Metanephros (tissue), 2 donors: Measurements from ENCODE around the gene VPS52. TPM values are rescaled to one million over a fixed set of nuclear protein-coding genes. Genes with fewer than 3 reads are reported as not detected.

Experiments used
- small RNA-seq: library from RNA; depleted of rRNA; stranded (forward); fragments of <200 nt; gene quantifications from one replicate; pipeline ENCODE3, GENCODE V24; 2014; ENCODE audit warnings: low replicate concordance
- total RNA-seq: library from RNA; depleted of rRNA; stranded (reverse); fragments of >200 nt; gene quantifications from one replicate; pipeline ENCODE4 v1.2.3, GENCODE V29; 2014

VPS52 gene, protein sequence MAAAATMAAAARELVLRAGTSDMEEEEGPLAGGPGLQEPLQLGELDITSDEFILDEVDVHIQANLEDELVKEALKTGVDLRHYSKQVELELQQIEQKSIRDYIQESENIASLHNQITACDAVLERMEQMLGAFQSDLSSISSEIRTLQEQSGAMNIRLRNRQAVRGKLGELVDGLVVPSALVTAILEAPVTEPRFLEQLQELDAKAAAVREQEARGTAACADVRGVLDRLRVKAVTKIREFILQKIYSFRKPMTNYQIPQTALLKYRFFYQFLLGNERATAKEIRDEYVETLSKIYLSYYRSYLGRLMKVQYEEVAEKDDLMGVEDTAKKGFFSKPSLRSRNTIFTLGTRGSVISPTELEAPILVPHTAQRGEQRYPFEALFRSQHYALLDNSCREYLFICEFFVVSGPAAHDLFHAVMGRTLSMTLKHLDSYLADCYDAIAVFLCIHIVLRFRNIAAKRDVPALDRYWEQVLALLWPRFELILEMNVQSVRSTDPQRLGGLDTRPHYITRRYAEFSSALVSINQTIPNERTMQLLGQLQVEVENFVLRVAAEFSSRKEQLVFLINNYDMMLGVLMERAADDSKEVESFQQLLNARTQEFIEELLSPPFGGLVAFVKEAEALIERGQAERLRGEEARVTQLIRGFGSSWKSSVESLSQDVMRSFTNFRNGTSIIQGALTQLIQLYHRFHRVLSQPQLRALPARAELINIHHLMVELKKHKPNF
- 54.4 TPM for total RNA-seq

DNA sequence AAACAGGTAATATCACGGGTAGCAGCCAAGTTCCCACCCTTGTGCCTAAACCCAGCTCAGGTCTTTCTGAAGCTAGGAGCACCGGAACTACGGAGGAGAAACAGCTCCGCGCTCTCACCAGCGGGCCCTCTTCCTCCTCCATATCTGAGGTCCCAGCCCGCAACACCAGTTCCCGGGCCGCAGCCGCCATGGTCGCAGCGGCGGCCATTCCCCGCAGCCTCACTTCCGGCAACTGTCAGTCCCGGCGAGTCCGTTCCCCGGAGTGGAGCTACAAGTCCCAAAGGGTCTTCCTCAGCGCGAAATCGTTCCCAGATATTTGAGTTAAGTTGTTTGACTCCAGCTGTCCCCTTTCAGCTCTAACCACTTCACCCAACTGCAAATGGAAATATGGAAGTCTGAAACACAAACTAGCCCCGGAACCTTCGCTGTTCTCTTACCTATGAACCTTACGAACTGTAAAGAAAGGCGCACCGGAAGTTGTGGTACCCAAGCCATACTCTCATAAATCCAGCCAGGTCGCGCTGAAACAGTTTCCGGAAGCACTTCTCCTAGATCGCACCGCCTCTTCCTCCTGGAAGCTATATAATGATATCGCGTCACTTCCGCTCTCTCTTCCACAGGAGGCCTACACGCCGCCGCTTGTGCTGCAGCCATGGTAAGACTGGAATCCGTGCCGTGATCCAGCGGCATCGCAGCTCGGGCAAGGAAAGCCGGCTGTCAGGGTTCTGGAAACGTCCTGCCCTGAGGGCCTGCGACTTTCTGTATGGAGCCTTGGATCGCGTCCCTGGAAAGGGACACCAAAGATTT is at the start of gene VPS52, which contains the start of gene RPS18:
TSS of gene VPS52 (minus strand) at position 409 of the 807 bp plus-strand sequence. CDS start at position 208, 201 bp downstream.
TSS of gene RPS18 (plus strand) at position 608 of the 807 bp plus-strand sequence. CDS start at position 653, 45 bp downstream.

DNA sequence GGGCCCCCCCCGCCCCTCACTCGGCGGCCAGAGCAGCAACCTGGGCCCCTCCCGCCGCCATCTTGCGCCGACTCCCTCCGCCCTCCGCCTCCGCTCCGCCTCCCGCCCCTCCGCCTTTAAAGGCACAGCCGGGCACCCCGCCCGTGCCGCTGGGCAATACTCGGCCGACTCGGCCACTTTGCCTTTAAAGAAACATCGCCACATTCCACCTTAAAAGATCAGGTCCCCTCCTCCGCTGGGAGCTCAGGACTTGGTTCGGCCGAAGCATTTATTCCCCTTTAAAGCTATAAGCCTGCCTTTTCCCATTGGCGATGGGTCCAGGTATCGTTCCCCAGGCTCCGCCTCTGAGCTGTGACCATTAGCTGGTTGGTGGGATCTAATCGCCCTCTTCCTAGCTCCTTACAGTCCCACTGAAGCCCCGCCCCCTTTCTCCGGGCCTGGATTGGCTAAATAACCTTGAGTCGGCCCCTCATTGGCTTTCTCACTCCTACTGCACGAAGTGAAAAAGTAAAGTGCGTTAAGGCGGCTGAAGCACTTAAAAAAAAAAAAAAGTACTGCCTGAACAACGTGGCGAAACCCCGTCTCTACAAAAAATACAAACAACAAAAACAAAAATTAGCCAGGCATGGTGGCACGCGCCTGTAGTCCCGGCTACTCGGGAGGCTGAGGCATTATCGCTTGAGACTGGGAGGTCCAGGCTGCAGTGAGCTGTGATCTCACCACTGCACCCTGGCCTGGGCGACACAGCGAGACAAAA is 46.2 kb upstream of the VPS52 start, which contains the start of gene ZBTB22:
TSS of gene ZBTB22 (minus strand) at position 76 of the 757 bp plus-strand sequence. CDS start 828 bp downstream, outside the sequence.

DNA sequence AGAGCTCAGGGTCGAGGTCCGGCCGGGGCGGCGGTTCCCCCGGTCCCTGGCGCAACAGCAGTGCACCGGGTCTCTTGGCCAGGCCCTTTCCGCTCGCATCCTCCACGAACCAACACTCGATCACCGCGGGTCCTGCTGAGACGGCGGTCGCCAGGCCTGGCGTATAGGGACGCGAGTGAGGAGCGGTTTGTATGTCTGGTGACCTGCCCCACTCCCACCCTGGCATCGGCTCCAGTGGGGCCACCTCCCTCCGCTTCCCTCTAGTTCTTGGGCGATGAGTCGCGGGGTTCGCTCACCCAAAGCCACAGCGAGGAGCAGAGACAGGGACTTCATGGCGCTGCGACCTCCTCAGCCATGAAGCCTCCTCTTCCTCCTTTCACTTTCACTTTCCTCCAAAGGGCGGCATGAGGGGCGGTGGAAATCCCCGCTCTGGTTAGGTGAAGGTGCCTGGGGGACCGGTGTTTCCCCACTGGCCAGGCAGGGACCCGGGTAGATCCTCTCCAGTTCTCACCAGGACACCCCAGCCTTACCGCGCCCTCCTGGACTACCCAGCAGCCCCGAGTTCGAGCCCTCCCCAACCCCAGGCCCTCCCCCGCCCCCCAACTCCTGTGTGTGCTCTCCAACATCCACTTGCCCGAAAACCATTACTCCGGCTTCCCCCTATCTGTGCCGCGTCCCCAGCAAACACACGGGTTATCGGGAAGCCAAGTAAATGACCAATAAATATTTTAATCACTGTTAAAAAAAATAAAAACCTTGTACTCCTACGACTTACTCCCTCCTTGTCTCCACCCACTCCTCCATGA is 42.2 kb upstream of the VPS52 start, which contains the start of gene TAPBP:
TSS of gene TAPBP (minus strand) at position 370 of the 806 bp plus-strand sequence. CDS start at position 333, 37 bp downstream.

DNA sequence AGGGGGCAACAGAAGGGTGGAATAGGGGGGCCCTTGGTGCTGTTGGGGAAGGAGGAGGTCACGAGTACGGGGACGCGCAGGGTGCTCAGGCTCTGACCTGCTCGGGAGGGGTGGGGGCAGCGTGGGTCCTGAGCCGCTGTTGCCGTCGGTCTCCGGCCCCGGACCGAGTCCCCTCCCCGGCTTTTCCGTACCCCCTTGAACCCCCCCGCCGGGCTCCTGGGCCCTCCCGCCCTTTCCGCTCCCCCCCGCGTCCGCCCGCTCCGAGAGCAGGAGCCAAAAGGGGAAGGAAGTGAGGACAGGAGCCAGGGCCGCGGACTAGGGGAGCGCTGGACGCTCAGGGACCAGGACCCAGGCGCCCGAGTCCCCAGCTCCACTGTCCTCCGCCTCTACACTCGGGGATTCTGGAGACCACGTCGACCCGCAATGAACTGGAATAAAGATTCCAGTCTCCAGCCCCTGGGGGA is 27.1 kb upstream of the VPS52 start, which contains the start of gene RGL2:
TSS of gene RGL2 (minus strand) at position 170 of the 464 bp plus-strand sequence. CDS start 332 bp downstream, outside the sequence.

DNA sequence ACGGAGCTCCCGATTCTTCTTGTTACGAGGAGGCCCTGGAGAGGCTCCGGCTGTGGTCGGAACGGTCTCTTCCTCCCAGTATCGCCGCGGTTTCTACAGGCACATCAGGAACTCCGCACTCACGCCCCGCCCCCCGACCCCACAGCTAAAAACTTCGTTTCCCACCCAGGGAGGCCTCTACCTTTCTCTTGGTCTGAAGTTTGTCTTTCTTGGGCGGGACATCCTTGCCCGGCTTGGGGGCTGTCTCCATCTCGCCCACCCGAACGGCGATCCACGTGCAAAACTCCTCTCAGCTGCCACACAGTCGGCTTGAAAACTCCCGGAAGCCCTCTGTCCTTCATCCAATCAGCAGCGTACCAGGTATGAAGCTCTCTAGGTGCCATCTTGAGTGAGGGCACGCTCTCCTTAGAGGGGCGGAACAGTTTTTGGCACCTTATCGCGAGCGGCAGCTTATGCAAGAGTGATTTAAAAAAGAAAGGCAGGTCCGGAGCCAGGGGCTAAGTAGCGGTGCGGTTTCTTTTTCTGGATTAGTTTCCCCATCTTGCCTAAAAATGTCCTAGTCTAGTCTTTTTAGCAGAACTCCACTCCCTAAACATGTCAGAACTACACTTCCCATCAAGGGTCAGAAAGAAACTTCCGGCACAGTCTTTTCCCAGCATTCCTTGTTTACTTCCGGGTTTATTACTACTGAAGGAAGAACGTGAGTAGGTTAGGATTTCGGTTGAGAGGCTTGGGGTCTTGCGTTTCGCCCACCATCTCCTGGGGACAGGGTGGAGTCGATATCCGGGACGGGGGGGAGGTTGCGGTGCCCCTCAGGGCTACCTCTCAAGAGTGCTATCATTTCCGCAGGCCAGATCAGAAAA is 17.5 kb upstream of the VPS52 start, which contains the start of the genes PFDN6 and WDR46:
TSS of gene PFDN6 (plus strand) at position 681 of the 863 bp plus-strand sequence. CDS start 256 bp downstream, outside the sequence.
TSS of gene WDR46 (minus strand) at position 319 of the 863 bp plus-strand sequence. CDS start at position 250, 69 bp downstream.

DNA sequence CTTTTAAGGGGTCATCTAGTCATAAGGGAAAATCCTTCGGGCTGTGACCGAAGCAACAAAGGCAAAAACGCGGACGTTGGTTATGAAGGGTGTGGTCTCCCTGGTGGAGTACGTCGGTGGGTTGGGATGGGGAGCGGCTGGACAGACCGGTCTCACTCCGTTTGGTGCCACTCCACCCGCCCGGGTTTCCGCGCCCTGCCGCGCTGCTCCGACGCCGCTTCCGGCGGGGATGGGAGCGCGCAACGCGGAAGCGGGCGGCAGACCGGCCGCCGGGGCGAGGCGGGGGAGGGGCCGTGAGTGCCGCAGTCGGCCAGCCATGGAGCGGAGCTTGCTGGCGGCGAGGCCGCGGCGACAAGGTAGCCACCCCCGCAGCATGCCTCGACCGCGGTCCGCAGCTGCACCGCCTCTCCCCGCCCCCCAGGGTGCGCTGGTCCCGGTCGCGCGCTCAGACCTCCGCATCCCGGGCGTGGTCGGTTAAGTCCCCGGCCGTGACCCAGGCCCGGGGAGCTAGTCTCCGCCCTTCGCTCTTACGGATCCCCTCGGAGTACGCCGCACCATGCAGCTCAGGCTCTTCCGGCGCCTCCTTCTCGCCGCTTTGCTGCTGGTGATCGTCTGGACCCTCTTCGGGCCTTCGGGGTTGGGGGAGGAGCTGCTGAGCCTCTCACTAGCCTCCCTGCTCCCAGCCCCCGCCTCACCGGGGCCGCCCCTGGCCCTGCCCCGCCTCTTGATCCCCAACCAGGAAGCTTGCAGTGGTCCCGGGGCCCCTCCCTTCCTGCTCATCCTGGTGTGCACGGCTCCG is 5.4 kb upstream of the VPS52 start, which contains the start of gene B3GALT4:
TSS of gene B3GALT4 (plus strand) at position 260 of the 799 bp plus-strand sequence. CDS start at position 557, 297 bp downstream.

DNA sequence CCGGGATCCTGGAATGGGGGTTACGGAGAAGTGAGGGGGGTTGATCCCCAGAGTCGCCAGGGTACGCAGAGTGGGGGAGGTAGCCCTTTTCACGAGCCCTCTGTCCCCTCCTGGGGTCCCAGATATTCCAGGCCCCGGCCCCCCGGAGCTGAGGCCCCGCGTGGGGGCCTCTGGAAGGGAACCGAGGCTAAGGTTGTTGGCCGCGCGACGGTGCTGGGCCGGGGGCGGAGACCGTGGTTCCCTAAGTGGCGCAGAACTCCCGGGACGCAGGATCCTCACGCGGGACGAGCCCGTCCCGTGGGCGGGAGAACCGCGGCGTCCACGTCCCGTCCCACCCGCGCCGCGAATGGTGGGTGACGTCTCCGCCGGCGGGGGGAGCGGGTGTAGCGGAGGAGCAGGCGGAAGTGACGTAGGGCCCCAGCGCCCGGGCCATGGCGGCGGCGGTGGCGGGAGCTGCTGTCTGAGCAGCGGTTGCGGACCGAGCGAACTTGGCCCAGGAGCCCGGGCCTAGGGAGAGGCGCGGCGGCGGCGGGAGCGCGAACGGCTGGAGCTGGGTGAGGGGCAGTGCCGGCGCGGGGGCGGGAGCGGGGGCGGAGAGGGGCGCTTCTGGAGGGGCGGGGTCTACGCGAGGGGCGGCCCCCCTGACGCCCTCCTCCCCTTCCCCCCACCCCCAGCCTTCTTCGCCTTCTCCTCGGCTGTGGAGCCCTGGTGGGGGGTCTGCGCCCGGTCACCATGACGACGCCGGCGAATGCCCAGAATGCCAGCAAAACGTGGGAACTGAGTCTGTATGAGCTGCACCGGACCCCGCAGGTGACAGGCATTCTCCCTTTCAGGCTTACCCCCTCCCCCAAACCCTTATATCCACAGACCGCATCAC is 63.3 kb downstream of the VPS52 start, which contains the start of gene RING1:
TSS of gene RING1 (plus strand) at position 410 of the 877 bp plus-strand sequence. CDS start at position 733, 323 bp downstream.

DNA sequence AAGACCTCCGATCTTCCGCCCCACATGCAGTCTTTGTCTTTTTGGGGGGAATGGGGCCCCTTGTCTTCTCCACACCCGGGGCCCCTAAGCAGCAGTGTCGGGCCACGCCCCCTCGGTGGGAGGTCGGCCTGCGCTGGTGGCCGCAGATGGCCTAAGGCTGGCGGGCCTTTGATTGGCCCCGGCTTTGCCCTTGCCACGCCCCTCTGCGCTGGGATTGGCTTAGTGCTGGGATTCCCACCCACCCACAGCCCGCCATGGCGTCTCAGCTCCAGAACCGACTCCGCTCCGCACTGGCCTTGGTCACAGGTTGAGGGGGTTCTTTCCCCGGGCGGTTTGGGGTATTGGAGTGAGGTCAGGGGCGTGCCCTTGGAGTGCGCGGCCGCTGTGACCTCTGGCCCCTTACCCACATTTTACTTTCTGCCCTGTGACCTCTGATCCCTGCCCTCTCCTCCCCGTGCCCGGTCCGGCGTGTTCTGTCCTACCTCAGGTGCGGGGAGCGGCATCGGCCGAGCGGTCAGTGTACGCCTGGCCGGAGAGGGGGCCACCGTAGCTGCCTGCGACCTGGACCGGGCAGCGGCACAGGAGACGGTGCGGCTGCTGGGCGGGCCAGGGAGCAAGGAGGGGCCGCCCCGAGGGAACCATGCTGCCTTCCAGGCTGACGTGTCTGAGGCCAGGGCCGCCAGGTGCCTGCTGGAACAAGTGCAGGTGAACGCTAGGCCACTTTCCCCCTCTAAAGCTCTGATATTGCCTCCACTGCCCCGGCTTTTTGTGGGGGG is 67.1 kb downstream of the VPS52 start, which contains the start of gene HSD17B8:
TSS of gene HSD17B8 (plus strand) at position 241 of the 776 bp plus-strand sequence. CDS start at position 255, 14 bp downstream.

Small RNAs within 50 kb of the gene (small RNA-seq; reads per million reads assigned to genes)
- gene MIR219A1 = 1.2 reads per million, percentile 85 among the genes with 10 or more reads in this experiment

Other genes with a start within 250 kb of the VPS52 start
- 36.2 TPM for gene HLA-DPA1, start 198.2 kb downstream of the VPS52 start, total RNA-seq
- 26.6 TPM for gene HLA-DPB1, start 195.9 kb downstream of the VPS52 start, total RNA-seq
- gene COL11A2, start 79.4 kb downstream of the VPS52 start, total RNA-seq = 6.9 TPM
- 33.6 TPM for gene RXRB, start 71.2 kb downstream of the VPS52 start, total RNA-seq
- gene SLC39A7, start 71.0 kb downstream of the VPS52 start, total RNA-seq = 60.0 TPM
- 21.0 TPM for gene HSD17B8, start 67.2 kb downstream of the VPS52 start, total RNA-seq
- 39.8 TPM for gene RING1, start 63.4 kb downstream of the VPS52 start, total RNA-seq
- 3,162 TPM for gene RPS18, start 199 bp upstream of the VPS52 start, total RNA-seq
- gene B3GALT4, start 5.2 kb upstream of the VPS52 start, total RNA-seq = 7.9 TPM
- 49.3 TPM for gene WDR46, start 17.4 kb upstream of the VPS52 start, total RNA-seq
- gene PFDN6, start 17.7 kb upstream of the VPS52 start, total RNA-seq = 22.1 TPM
- gene RGL2, start 27.1 kb upstream of the VPS52 start, total RNA-seq = 72.4 TPM
- 81.6 TPM for gene TAPBP, start 42.2 kb upstream of the VPS52 start, total RNA-seq
- 24.2 TPM for gene ZBTB22, start 45.9 kb upstream of the VPS52 start, total RNA-seq
- gene DAXX, start 51.1 kb upstream of the VPS52 start, total RNA-seq = 28.7 TPM
- 17.9 TPM for gene KIFC1, start 119.9 kb upstream of the VPS52 start, total RNA-seq
- gene PHF1, start 139.1 kb upstream of the VPS52 start, total RNA-seq = 27.0 TPM
- gene CUTA, start 146.2 kb upstream of the VPS52 start, total RNA-seq = 106 TPM
- 14.3 TPM for gene SYNGAP1, start 148.2 kb upstream of the VPS52 start, total RNA-seq
- gene ZBTB9, start 182.7 kb upstream of the VPS52 start, total RNA-seq = 9.3 TPM